Diencephalon (tissue), 1 donor: ENCODE results near the gene IKZF3. TPM values are rescaled to one million over a fixed set of nuclear protein-coding genes. Genes with fewer than 3 reads are reported as not detected.

Experiments
- small RNA-seq: library from RNA; depleted of rRNA; stranded (forward); fragments of <200 nt; gene quantifications from one replicate; pipeline ENCODE3, GENCODE V24; 2014
- total RNA-seq: library from RNA; depleted of rRNA; stranded (reverse); fragments of >200 nt; gene quantifications from one replicate; pipeline ENCODE4 v1.2.3, GENCODE V29; 2014

Gene IKZF3
- under 0.01 TPM for total RNA-seq

GRCh38 chr17:39863918-39864746 lies at the start of gene IKZF3:
TSS of gene IKZF3 (minus strand) at chr17:39864312. CDS start at chr17:39864126, 186 bp downstream.

GRCh38 chr17:39867880-39868553 lies 3.9 kb upstream of the IKZF3 start, which contains the start of gene ZPBP2:
TSS of gene ZPBP2 (plus strand) at chr17:39868202. CDS start at chr17:39868355, 153 bp downstream.

DNA sequence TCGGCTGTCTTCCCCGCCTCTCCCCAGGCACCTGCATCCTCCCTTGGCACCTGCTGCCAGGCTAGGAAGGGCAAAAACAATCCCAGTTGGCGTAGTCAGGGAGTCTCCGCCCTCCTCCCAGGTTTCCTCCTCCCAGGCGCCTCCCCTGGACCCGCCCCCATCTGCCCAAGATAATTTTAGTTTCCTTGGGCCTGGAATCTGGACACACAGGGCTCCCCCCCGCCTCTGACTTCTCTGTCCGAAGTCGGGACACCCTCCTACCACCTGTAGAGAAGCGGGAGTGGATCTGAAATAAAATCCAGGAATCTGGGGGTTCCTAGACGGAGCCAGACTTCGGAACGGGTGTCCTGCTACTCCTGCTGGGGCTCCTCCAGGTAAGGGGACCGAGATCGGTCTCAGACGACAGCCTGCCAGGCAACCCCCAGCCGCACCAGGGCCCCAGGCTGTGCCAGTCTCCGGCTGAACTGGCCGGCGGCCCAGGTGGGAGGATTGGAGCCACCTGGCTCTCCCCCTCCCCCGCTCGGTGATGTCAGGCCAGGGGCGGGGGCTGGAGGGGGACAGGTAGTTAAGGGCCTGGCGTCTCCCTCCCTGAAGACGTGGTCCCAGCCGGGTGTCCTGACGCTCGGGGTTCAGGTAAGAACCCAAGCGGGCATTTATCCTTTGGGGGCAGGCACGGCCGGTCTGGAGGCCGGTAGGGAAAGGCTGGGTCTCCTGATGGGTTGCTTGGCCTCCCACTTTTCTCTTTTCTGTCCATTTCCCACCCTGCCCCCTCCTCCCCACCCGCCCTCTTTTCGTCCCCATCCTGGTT lies 126.1 kb downstream of the IKZF3 start, which contains the start of gene GRB7:
GRB7 (plus strand) TSS at position 179 of the 808 bp plus-strand sequence. CDS start 4,364 bp downstream, outside the sequence.

DNA sequence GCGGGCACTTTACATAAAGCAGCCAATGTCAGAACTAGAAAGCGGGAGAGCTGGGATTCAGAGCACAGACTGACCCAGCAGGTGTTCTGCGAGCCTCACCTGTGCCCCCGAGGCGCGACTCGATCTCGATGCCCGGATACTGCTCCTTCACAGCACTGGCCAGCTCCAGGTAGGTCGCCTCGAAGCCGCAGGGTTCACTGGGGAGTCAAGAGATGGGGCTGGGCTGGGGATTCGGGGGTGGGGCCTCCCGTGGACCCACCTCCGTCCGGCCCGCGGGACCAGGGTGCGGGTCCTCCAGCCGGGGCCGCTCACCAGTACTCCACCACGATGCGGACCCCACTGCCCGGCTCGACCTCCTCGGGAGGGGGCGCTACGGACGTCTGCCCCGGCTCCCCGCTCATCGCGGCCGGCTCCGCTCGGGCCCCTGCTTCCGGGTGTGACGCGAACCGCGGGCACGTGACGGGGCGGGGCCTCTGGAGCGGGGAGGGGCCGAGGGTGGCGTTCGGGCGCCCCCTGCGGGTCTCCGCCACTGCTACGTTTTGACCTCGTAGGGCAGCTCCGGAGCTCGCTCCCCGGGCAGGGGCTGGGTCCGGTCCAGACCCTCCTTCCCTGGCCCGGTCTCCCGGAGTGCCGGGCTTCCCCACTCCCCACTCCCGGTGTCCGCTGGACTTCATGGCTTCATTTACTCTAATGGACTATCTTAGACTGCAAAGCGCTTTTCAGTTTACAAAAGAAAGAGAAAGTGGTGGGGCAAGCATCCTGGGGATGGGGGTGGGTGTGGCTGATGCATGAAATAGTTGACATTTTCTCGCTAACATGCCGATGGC lies 133.8 kb downstream of the IKZF3 start, which contains the start of gene MIEN1:
MIEN1 (minus strand) TSS at position 438 of the 827 bp plus-strand sequence; CDS start at position 401, 37 bp downstream.

Small RNA genes lying within 50 kb of the gene (small RNA-seq; reads per million reads assigned to genes)
- gene AC090844.1 (not detected), gene MIR4728 (not detected)

Other genes starting within 250 kb of the IKZF3 start
- 23.5 TPM for gene PPP1R1B, start 237.4 kb downstream of the IKZF3 start, total RNA-seq
- gene STARD3, start 227.2 kb downstream of the IKZF3 start, total RNA-seq = 26.8 TPM
- gene TCAP, start 199.0 kb downstream of the IKZF3 start, total RNA-seq = 1.4 TPM
- 3.2 TPM for gene PNMT, start 195.9 kb downstream of the IKZF3 start, total RNA-seq
- gene PGAP3, start 176.3 kb downstream of the IKZF3 start, total RNA-seq = 7.4 TPM
- gene ERBB2, start 164.2 kb downstream of the IKZF3 start, total RNA-seq = 15.9 TPM
- gene MIEN1, start 133.8 kb downstream of the IKZF3 start, total RNA-seq = 14.1 TPM
- gene GRB7, start 126.4 kb downstream of the IKZF3 start, total RNA-seq = not detected
- not detected for gene ZPBP2, start 3.9 kb upstream of the IKZF3 start, total RNA-seq
- 6.9 TPM for gene GSDMB, start 54.3 kb upstream of the IKZF3 start, total RNA-seq
- gene ORMDL3, start 63.3 kb upstream of the IKZF3 start, total RNA-seq = 40.4 TPM
- gene LRRC3C, start 63.4 kb upstream of the IKZF3 start, total RNA-seq = not detected
- gene GSDMA, start 98.7 kb upstream of the IKZF3 start, total RNA-seq = not detected
- gene PSMD3, start 116.5 kb upstream of the IKZF3 start, total RNA-seq = 66.0 TPM
- not detected for gene CSF3, start 151.1 kb upstream of the IKZF3 start, total RNA-seq
- 89.7 TPM for gene MED24, start 190.1 kb upstream of the IKZF3 start, total RNA-seq
- gene THRA, start 198.7 kb upstream of the IKZF3 start, total RNA-seq = 90.7 TPM
- gene NR1D1, start 236.3 kb upstream of the IKZF3 start, total RNA-seq = 1.6 TPM